ENCODE data around the gene TMEM125.

- TF ChIP-seq CBX5 (IDR thresholded peaks at IDR 0.05; ENCODE audit: low read depth) (no peak), FOS (IDR thresholded peaks at IDR 0.05; ENCODE audit: borderline replicate concordance, extremely low read depth, insufficient read length) (no peak), ETV6 (conservative IDR thresholded peaks at IDR 0.05 in 1 of 2, IDR thresholded peaks at IDR 0.05 in 1 of 2; ENCODE audit: borderline replicate concordance in 1 of 2, low read depth in 1 of 2) (no peak), CTCF (IDR thresholded peaks at IDR 0.05 in 2 of 3, conservative IDR thresholded peaks at IDR 0.05 in 1 of 3; ENCODE audit: control insufficient read depth in 2 of 3, extremely low read depth in 1 of 3, insufficient read depth in 1 of 3, low read depth in 3 of 3, low read length in 3 of 3) (no peak), ELK1 (IDR thresholded peaks at IDR 0.05; ENCODE audit: low read depth, low read length) (no peak), ATF2 (IDR thresholded peaks at IDR 0.05; ENCODE audit: low read length) (no peak), POLR2A (IDR thresholded peaks at IDR 0.05; ENCODE audit: low read depth, low read length) (no peak), YY1 (IDR thresholded peaks at IDR 0.05; ENCODE audit: low read depth, low read length) (no peak), SMC3 (IDR thresholded peaks at IDR 0.05; ENCODE audit: borderline replicate concordance, low read length) (no peak), CREB1 (IDR thresholded peaks at IDR 0.05; ENCODE audit: low read depth) (no peak), BCLAF1 (IDR thresholded peaks at IDR 0.05) (no peak), EZH2 (IDR thresholded peaks at IDR 0.05; ENCODE audit: borderline replicate concordance, control insufficient read depth, low read depth, low read length) (no peak)
These were observed 32.7 kb upstream of the TMEM125 start for GRCh38 chr1:43237121-43237520.

Data from GM12878 (cell line).